Embryonic facial prominence (tissue), 1 donor: ENCODE measurements around the gene CREBBP.
"Not testable (repeated sequence)": the region's sequence is repeated elsewhere in the genome, so short reads cannot be mapped to it uniquely, and the experiment has no call there.

Experiments
- DNase-seq: peaks from one replicate; pipeline ENCODE4 v3.0.0-alpha.2; 2016; ENCODE audit errors: extremely low spot score

The CREBBP gene

DNA sequence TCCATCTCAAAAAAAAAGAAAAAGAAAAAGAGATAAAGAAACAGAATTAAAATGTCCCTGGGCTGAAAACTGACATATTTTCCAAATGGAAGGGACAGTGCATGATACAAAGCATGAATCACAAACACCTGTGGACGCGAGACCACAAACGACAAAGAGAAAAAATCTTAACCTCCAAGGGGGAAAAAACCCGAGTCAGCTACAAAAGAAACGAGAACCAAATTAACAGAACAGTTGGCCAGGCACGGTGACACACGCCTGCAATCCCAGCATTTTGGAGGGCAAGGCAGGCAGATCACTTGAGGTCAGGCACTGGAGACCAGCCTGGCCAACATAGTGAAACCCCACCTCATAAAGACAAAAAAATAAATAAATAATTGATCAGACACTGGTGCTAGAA is 165.1 kb downstream of the CREBBP start:
- no peak for DNase-seq

GRCh38 chr16:3714378-3714777 is 166.1 kb downstream of the CREBBP start:
- DNase-seq = not testable (repeated sequence)

DNA sequence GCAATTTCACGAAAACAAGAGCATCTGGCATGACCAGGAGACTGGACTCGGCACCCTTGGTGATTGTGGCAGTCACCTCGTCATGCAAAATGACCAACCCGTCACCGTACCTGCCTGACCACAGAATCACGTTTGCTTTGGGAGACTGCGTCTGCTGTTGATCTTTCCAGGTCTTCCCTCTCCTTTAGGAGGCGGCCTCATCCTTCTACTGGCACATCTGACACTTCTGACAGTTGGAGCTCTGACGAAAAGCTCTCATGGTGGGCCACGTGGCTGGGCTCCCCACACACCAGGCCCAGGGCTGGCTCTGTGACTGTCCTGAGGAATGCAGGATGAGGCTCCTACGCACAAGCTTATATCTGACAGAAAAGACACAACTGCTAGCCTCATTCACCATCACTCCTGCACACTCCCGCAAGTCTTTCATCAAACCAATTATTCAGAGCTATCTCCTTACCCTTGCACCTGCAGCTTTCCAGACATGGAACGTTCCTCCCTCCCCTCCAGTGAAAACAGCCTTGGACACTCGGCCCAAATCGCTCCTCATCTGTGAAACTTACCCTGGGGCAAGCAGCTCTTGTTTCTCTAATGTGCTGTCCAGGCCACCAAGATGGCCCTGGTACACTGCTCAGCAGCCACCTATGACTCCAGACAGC is 166.8 kb downstream of the CREBBP start:
- DNase-seq = no peak

DNA sequence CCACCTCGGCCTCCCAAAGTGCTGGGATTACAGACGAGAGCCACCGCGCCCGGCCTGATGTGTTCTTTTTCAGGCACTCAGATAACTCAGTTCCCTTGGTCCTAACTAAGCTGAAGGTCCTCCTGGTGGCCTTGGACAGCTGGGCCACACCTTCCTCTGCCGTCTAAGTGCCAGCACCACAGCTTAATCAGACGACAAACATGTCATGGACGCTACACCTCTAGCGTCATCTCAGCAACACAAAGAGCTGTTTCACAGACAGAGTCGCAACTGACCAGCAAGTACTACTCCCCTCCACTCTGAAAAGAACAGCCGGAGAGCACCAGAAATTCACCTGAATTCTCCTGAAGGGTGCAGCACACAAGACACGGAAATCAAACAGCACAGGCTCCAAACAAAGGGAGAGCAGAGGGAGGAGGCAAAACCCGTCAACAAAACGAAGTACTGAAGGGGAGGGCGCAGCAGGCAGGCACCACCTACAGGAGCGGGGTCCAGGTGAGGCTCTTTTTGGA is 167.6 kb downstream of the CREBBP start:
- no peak for DNase-seq

- DNase-seq = no peak
Measured at GRCh38 chr16:3706253-3707012, 174.1 kb downstream of the CREBBP start.

DNA sequence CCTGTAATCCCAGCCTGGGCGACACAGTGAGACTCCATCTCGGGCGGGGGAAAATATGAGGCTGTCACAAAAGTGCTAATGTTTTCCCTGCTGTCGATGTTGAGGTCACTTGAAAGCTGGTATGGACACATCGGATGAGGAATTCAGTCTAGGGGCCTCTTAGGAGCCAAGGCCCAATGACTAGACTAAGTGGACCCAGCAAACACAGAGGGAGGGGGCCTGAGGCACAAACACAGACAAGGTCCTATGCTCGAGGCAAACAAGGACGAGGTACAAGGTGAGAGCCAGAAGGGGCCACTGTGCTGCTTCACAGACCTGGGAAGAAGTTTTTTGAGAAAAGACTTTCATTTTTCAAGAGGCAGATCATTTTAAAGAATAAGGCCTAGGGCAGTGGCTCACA is 178.4 kb downstream of the CREBBP start:
- no peak for DNase-seq

- no peak for DNase-seq
Measured at GRCh38 chr16:3701531-3701930, 179.0 kb downstream of the CREBBP start.

DNA sequence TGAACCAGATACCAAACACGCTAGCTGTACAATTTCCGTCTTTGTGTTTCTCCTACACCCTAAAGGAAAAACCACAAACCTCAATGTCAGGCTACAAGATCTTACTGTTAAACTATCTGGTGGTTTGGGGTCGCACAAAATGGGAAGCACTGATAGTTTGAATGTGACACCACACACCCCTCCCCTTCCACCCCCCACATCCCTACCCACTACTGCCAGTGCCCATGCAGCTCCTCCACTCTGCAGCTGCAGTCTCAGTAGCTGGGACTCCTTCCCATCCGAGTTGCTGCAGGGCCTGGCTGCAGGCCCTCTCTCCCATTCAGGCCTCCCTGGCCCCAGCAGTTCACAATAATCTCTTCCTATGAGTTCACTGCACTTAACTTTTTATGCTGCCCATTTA is 181.6 kb downstream of the CREBBP start:
- DNase-seq = no peak

- DNase-seq = no peak
Measured at GRCh38 chr16:3696425-3697218, 183.9 kb downstream of the CREBBP start.

GRCh38 chr16:3695610-3696369 is 184.7 kb downstream of the CREBBP start:
- DNase-seq = no peak

- DNase-seq = no peak
Measured at GRCh38 chr16:3694051-3694450, 186.5 kb downstream of the CREBBP start.

DNA sequence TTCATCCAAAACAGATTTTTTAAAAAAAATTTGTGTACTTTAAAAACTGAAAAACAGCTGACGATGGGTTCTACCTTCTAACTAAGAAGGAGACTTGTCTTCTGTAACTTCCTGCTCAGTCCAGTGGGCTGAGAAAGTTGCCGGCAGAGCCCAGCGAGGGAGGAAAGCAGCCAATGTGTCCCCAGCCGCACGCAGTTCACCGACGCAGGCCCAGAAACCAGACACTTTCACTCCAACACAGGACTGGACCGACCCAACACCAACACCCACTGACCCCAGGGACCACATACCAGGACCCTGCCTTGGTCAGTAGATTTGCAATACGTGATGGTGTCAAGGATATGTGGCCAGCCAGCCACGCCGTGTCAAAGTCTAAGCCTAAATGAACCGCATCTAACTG is 188.8 kb downstream of the CREBBP start:
- DNase-seq = no peak

GRCh38 chr16:3690980-3691720 is 189.4 kb downstream of the CREBBP start:
- no peak for DNase-seq

DNA sequence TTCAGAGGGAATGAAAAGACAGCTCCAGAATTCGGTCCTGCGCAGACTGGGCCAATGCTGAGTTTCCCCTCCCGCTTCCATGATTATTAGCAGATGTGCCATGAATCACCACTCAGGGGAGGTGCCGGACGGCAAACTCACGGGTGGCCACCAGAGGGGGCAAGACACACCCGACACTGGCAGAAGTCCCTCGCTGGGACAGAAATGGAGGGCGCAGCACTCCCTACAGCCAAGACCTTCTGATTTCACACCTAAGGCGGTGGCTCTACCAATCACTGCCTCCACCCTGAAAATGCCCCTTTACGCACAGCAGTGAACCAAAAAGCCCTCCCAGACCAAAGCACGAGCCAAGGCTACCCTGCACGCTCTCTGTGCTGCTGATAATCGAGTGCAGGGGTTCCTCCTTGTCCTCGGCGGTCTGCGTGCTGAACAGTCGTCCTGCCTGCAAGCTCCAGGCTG is 190.0 kb downstream of the CREBBP start:
- peak; percentile 85 for DNase-seq

DNA sequence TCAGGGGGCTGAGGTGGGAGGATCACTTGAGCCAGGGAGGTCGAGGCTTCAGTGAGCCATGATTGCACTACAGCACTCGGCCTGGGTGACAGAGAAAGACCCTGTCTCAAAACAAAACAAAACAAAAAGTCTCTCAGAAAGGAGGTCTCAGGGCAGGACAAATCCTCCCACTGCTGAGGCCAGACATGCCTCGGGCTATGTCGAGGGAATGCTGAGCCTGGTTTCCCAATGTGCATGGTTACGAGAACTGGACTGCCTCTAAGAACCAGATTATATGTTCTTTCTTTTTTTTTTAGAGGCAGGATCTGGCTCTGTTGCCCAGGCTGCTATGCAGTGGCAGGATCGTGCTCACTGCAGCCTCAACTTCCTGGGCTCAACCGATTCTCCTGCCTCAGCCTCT is 190.8 kb downstream of the CREBBP start:
- no peak for DNase-seq

DNA sequence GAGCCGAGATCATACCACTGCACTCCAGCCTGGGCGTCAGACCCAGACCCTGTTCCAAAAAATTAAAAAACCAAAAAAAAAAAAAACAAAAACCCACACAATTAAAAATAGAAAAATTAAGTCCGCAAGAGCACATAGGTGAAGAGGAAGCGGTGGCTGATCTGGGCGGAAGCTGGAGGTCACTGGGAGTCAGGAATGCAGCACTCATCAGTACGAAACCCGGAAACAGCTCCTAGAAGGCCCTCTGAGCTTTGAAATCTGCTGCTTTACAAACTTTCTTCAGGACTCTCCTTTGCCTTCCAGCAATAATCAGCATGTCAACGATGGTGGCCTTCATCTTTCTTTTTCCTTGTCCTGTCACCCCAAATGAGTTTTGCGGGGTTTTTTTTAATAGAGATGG is 192.7 kb downstream of the CREBBP start:
- DNase-seq = no peak

DNA sequence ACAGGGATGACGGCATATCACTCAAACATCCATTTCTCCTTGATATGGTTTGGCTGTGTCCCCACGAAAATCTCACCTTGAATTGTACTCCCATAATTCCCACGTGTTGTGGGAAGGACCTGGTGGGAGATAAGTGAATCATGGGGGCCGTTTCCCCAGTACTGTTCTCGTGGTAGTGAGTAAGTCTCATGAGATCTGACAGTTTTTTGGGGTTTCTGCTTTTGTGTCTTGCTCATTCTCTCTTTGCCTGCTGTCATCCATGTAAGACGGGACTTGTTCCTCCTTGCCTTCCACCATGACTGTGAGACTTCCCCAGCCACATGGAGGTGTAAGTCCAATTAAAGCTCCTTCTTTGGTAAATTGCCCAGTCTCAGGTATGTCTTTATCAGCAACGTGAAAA is 193.5 kb downstream of the CREBBP start:
- DNase-seq = no peak

GRCh38 chr16:3681206-3681605 is 199.3 kb downstream of the CREBBP start:
- no peak for DNase-seq

GRCh38 chr16:3677994-3678393 is 202.5 kb downstream of the CREBBP start:
- DNase-seq = no peak

GRCh38 chr16:3675601-3676130 is 204.8 kb downstream of the CREBBP start:
- no peak for DNase-seq
